Sigmoid colon (tissue), 7 donors: ENCODE measurements around the gene FCAR. TPM values are rescaled to one million over a fixed set of nuclear protein-coding genes. Genes with fewer than 3 reads are reported as not detected.

Source experiments
- polyA plus RNA-seq, 3 donors: library from polyadenylated mRNA; stranded (reverse); fragments of 200-250 nt; gene quantifications; one replicate each; pipeline ENCODE4 v1.2.3, GENCODE V29; 2013
- small RNA-seq, 3 donors: library from RNA; depleted of rRNA; stranded (forward); fragments of <200 nt; gene quantifications; one replicate each; pipeline ENCODE3, GENCODE V24; 2016
- total RNA-seq, 4 donors: library from RNA; depleted of rRNA; stranded (reverse); fragments of >200 nt; gene quantifications; one replicate each; pipeline ENCODE4 v1.1.0, GENCODE V29; 2016
- donor health status: healthy with polysubstance abuse.
- donor health status: Bipolar disorder and iron deficiency.
- donor health status: healthy.

Gene FCAR
- total and polyA plus RNA-seq, 7 donors: 0.17 to 2.1 (median 0.86) TPM; not detected in 3

Small RNAs within 50 kb of the gene (small RNA-seq; reads per million reads assigned to genes)
- 0 reads per million in 3 donors for gene RNU6-222P

Other genes with a start within 250 kb of the FCAR start
- 1 to 10 TPM; 1.8 to 5.8 (median 3.0) TPM for gene LILRB1, start 243.8 kb upstream of the FCAR start, total RNA-seq
- 10 to 100 TPM in 1 of 3 donors, 1 to 10 TPM in 2; 3.7 to 11.7 (median 6.6) TPM for gene LILRB1, start 243.8 kb upstream of the FCAR start, polyA plus RNA-seq
- 1 to 10 TPM; 1.4 to 6.4 (median 4.3) TPM for gene LILRB4, start 211.2 kb upstream of the FCAR start, total RNA-seq
- gene LILRB4, start 211.2 kb upstream of the FCAR start, polyA plus RNA-seq: 10 to 100 TPM in 2 of 3 donors, 1 to 10 TPM in 1; 3.0 to 23.8 (median 15.8) TPM
- gene KIR3DL3, start 149.8 kb upstream of the FCAR start, total RNA-seq: not detected
- gene KIR3DL3, start 149.8 kb upstream of the FCAR start, polyA plus RNA-seq: under 1 TPM in 1 of 3 donors, not detected in 2; 0.06 TPM
- gene KIR2DL3, start 135.7 kb upstream of the FCAR start, total RNA-seq: not detected
- gene KIR2DL3, start 135.7 kb upstream of the FCAR start, polyA plus RNA-seq: under 1 TPM in 1 of 3 donors, not detected in 2; 0.07 TPM
- not detected for gene KIR2DL1, start 104.4 kb upstream of the FCAR start, total RNA-seq
- under 1 TPM in 1 of 3 donors, not detected in 2; 0.06 TPM for gene KIR2DL1, start 104.4 kb upstream of the FCAR start, polyA plus RNA-seq
- not detected for gene KIR2DL4, start 70.6 kb upstream of the FCAR start, total RNA-seq
- gene KIR2DL4, start 70.6 kb upstream of the FCAR start, polyA plus RNA-seq: under 1 TPM in 1 of 3 donors, not detected in 2; 0.45 TPM
- not detected for gene KIR3DL1, start 57.8 kb upstream of the FCAR start, total RNA-seq
- gene KIR3DL1, start 57.8 kb upstream of the FCAR start, polyA plus RNA-seq: under 1 TPM in 1 of 3 donors, not detected in 2; 0.04 TPM
- not detected for gene KIR2DS4, start 41.6 kb upstream of the FCAR start, total RNA-seq
- under 1 TPM in 1 of 3 donors, not detected in 2; 0.10 TPM for gene KIR2DS4, start 41.6 kb upstream of the FCAR start, polyA plus RNA-seq
- gene KIR3DL2, start 23.8 kb upstream of the FCAR start, total RNA-seq: not detected
- gene KIR3DL2, start 23.8 kb upstream of the FCAR start, polyA plus RNA-seq: under 1 TPM in 1 of 3 donors, not detected in 2; 0.22 TPM
- not detected for gene NCR1, start 31.9 kb downstream of the FCAR start, total RNA-seq
- under 1 TPM in 1 of 3 donors, not detected in 2; 0.60 TPM for gene NCR1, start 31.9 kb downstream of the FCAR start, polyA plus RNA-seq
- gene NLRP7, start 73.3 kb downstream of the FCAR start, total RNA-seq: not detected
- under 1 TPM in 1 of 3 donors, not detected in 2; 0.07 TPM for gene NLRP7, start 73.3 kb downstream of the FCAR start, polyA plus RNA-seq
- 1 to 10 TPM in 1 of 4 donors, under 1 TPM in 2, not detected in 1; 0.36 to 1.8 (median 0.55) TPM for gene NLRP2, start 92.1 kb downstream of the FCAR start, total RNA-seq
- 1 to 10 TPM; 3.9 to 9.7 (median 5.4) TPM for gene NLRP2, start 92.1 kb downstream of the FCAR start, polyA plus RNA-seq
- 1 to 10 TPM in 1 of 4 donors, under 1 TPM in 2, not detected in 1; 0.16 to 1.2 (median 0.83) TPM for gene GP6, start 164.0 kb downstream of the FCAR start, total RNA-seq
- gene GP6, start 164.0 kb downstream of the FCAR start, polyA plus RNA-seq: under 1 TPM in 1 of 3 donors, not detected in 2; 0.28 TPM
- 10 to 100 TPM in 2 of 4 donors, 1 to 10 TPM in 2; 6.9 to 12.1 (median 9.9) TPM for gene RDH13, start 188.9 kb downstream of the FCAR start, total RNA-seq
- 10 to 100 TPM in 2 of 3 donors, 1 to 10 TPM in 1; 9.6 to 41.0 (median 24.3) TPM for gene RDH13, start 188.9 kb downstream of the FCAR start, polyA plus RNA-seq
- under 1 TPM in 1 of 4 donors, not detected in 3; 0.28 TPM for gene EPS8L1, start 201.6 kb downstream of the FCAR start, total RNA-seq
- 10 to 100 TPM; 36.3 to 77.8 (median 37.8) TPM for gene EPS8L1, start 201.6 kb downstream of the FCAR start, polyA plus RNA-seq
- gene PPP1R12C, start 243.4 kb downstream of the FCAR start, total RNA-seq: 100 to 1,000 TPM; 125 to 222 (median 168) TPM
- 100 to 1,000 TPM in 1 of 3 donors, 10 to 100 TPM in 2; 53.6 to 139 (median 58.9) TPM for gene PPP1R12C, start 243.4 kb downstream of the FCAR start, polyA plus RNA-seq